Eye (tissue), 1 donor: ENCODE data around the gene ZNF385D.

ENCODE experiments used
- DNase-seq: peaks from one replicate; pipeline ENCODE4 v3.0.0-alpha.2; 2015

ZNF385D gene

GRCh38 chr3:21668012-21668411, 83.0 kb downstream of the ZNF385D start:
- DNase-seq, result no peak

GRCh38 chr3:21665444-21666100, 85.4 kb downstream of the ZNF385D start:
- DNase-seq, result peak; percentile 32

DNA sequence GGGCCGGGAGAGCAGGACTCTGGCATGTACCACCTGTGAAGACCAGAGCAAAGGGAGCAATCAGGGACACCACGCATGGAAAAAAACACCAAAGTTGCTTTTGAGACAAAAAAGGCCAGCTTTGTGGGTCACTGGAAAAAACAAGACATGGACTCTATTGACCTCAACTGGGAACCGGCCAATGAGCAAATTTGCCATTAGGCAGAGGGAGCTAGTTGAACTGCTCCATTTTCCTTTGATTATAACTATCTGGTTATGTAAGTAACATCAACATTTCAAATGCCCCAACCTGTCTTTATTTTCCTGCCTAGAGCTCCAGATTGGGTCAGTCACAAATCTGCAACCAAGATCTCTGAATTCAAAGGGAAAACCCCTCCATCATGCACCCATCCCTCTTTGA, 86.0 kb downstream of the ZNF385D start:
- no peak for DNase-seq

- DNase-seq, result no peak
These were observed 88.6 kb downstream of the ZNF385D start for GRCh38 chr3:21662403-21662802.

DNA sequence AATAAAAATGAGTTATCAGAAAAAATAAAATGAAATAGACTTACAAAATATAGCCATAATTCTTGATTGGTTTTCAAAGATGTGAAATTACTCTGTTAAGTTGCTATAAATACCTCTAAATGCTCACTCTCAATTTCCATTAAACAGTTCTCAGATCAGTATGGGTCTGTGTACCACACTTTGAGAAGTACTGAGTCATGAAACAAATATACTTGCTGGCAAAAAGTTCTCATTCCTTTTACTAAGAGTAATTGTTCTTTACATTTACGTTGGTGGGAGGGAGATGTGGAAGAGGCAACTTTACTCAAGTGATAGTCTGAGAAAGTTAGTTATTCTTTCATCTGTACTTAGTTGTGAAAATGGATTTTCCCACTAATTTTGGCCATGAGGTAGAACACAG, 96.3 kb downstream of the ZNF385D start:
- DNase-seq, result no peak

DNA sequence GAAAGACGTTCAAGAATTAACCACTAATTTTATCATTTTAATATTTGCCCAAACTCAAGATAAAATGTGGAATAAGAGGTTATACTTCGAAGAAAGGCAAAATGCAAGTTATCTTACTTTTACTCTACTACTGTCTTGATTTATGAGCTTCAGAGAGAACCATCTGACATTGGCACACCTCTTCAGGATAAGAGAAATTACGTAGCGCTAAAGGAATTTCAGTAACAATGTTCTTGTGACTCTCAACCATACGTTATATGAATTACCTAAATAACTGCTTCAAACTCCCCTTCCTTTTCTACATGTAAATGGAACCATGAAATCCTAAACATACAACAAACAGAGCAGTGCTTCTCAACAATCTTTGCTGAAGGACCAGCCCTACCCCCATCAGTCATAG, 96.8 kb downstream of the ZNF385D start:
- DNase-seq, result no peak

DNA sequence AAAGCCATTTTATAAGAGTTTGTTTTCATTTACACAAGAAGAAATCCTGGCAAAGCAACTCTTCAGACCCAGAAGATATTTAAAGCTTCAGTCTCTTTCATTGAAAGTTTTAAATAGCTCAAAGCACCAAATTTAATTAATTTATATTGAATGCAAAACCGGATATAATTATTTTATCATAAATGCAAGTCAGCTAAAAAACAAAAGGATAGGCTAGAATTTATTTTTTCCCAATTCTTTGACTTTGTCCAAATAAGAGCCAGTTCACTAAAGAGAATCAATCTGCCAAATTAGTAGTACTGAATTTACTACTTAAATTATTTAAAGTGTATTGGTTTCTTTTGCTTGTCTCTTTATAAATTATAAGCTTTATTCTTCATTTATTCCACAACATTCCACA, 101.5 kb downstream of the ZNF385D start:
- DNase-seq, result no peak

DNA sequence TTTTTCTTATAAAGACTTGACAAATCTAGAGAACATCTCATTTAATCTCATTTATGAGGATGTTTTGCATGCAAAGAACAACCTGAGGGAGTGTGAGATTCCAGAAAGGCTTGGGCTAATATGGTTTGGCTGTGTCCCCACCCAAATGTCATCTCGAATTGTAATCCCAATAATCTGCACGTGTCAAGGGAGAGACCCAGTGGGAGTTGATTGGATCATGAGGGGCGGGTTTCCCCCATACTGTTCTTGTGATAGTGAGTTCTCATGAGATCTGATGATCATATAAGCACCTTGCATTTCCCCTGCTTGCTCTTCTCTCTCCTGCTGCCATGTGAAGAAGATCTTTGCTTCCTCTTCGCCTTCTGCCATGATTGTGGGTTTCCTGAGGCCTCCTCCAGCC, 103.0 kb downstream of the ZNF385D start:
- DNase-seq, result no peak

GRCh38 chr3:21645121-21645897, 105.7 kb downstream of the ZNF385D start:
- DNase-seq, result no peak

GRCh38 chr3:21644268-21644667, 106.7 kb downstream of the ZNF385D start:
- no peak for DNase-seq

- no peak for DNase-seq
These were observed 107.3 kb downstream of the ZNF385D start for GRCh38 chr3:21643752-21644151.

DNA sequence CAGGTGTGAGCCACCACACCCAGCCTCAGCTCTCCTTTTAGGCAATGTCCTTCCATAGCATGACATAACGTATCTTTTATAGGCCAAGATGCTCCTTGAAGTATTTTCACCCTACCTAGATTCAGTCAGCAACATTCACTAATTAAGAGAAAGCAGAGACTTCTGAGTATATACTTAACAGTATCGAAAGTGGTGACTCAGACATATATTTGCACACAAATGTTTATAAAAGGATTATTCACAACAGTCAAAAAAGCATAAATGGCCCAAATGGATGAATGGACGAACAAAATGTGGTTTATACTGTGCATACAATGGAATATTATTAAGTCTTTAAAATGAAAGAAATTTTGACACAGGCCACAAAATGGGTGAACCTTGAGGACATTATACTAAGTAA, 108.6 kb downstream of the ZNF385D start:
- DNase-seq, result no peak

- DNase-seq, result no peak
These were observed 109.1 kb downstream of the ZNF385D start for GRCh38 chr3:21641959-21642358.

DNA sequence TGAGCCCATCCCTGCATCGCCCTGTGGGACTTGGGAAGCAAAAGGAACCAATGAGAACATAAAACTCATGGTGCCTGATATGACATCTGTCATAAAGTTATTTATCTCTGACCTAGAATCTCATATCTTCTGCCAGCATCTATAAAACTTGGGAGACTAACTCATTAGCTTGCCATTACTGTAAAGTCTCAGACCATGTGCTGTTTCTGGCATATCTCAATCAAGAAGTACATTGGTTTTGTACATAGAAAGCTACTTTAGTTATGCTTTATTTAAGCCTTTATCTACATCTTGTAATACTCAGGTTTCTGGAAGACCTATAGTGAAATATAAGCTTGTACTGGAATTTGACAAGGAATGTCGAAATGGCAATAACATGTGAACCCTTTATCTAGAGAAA, 112.5 kb downstream of the ZNF385D start:
- no peak for DNase-seq

- no peak for DNase-seq
These were observed 116.9 kb downstream of the ZNF385D start for GRCh38 chr3:21634112-21634511.

GRCh38 chr3:21624524-21624923, 126.5 kb downstream of the ZNF385D start:
- no peak for DNase-seq

- peak; percentile 71 for DNase-seq
These were observed 129.8 kb downstream of the ZNF385D start for GRCh38 chr3:21621181-21621651.

DNA sequence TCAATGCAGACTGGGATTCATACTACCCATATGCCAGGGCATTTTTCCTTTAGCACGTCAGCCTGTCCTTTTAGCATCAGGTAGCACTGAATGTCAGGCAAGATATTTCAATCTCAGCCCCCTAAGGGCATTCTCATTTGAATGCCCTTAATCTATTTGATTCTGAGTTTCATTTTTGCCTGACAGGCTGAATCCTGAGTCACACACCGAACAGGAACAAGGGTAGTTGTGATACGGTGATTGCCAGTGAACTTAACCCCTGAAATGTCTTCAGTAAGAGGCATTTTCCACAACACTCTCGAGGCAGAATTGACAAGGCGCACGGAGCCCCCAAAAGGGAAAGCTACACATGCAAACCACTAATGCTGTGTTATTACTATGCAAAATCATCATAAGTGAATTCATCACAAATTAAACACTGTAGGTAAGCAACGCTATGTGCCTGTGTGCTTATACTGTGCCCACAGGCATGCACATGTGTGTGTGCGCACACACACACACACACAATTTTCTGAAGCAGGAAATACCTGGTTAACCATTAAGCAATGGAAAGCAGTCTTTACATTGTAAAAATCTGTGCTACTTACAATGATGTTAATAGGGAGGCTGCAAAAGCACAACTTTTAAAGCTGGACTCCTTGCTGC, 130.4 kb downstream of the ZNF385D start:
- peak; percentile 25 for DNase-seq

DNA sequence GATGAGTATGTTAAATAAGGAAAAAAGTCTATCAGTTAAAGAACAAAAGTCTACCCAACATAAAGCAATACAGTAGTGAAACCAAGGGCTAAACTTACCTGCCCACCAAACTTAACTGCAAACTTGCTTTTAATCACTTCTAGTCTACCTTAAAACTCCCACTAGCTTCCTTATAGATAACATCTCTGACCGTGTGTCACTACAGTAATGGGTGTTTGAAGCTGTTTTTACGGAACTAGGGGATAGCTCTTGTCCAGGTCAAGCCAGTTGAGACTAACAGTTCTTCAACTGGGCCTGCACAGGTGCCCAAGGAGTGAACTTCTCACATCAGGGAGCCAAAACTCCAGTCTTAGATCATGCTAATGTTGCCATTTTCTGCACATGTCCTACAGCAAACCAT, 132.3 kb downstream of the ZNF385D start:
- DNase-seq, result no peak

GRCh38 chr3:21613372-21614070, 137.5 kb downstream of the ZNF385D start:
- no peak for DNase-seq

GRCh38 chr3:21601178-21601577, 149.8 kb downstream of the ZNF385D start:
- no peak for DNase-seq

DNA sequence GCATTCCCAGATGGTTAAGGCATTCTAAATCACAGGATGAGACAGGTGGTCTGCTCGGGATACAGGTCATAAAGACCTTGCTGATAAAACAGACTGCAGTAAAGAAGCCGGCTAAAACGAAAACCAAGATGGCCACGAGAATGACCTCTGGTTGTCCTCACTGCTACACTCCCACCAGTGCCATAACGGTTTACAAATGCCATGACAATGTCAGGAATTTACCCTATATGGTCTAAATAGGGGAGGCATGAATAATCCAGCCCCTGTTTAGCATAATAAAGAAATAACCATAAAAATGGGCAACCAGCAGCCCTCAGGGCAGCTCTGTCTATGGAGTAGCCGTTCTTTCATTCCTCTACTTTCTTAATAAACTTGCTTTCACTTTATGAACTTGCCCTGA, 151.1 kb downstream of the ZNF385D start:
- no peak for DNase-seq

DNA sequence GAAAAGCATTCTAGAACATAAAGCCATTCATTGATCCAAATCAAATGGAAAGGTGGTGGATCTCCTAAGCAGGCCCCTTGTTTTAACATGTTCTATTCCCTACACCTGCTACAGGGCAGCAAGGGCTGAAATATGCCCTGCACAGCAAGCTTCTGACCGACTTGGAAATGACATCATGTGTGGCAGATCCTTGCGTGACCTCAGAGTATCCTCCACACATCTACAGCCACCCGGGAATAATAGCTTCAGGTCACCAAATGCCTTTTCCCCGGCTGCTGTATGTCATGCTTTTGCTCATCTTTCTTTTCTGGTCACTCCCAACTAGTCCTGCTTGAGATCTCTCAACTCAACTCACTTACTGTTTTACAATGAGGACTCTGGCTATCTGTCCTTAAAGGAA, 158.2 kb downstream of the ZNF385D start:
- no peak for DNase-seq
